ENCODE measurements around the gene GLI3. TPM values are rescaled to one million over a fixed set of nuclear protein-coding genes. Genes with fewer than 3 reads are reported as not detected.

GLI3 gene
- total and polyA plus RNA-seq, 2 of the 8 experiments (the other 6 are each of a cell fraction or from before 2014, with no cell fraction given), result 8.0 to 31.1 TPM

GRCh38 chr7:42104694-42105093 is 132.3 kb downstream of the GLI3 start:
- Histone ChIP-seq H3K4me3 (ENCODE audit: extremely low read depth in 1 of 4, insufficient read depth in 2 of 4, low read depth in 3 of 4, low read length in 4 of 4) (no peak overlapping the region), H2BK12ac (ENCODE audit: low read depth, low read length) (no peak overlapping the region), H3K27ac (ENCODE audit: low read depth, low read length) (no peak overlapping the region), H4K91ac (replicated peaks; ENCODE audit: insufficient read length, low read length) (no peak overlapping the region), H4K8ac (ENCODE audit: extremely low read depth, insufficient read depth, low read length) (no peak overlapping the region), H2BK20ac (ENCODE audit: low read length) (no peak overlapping the region), H3K23ac (ENCODE audit: insufficient read length) (no peak overlapping the region), H3K9ac (replicated peaks in 1 of 4; ENCODE audit: extremely low read depth in 1 of 4, low read depth in 3 of 4, low read length in 3 of 4) (no peak overlapping the region), H2BK15ac (ENCODE audit: low read length) (no peak overlapping the region), H4K5ac (ENCODE audit: insufficient read length, low read depth, low read length) (no peak overlapping the region), H3K23me2 (ENCODE audit: low read depth, low read length) (no peaks in the 10 kb centered on the region), H3K56ac (replicated peaks; ENCODE audit: insufficient read length, low read depth, low read length) (no peak overlapping the region), H2AFZ (ENCODE audit: low read length) (no peak overlapping the region), H3K4ac (replicated peaks; ENCODE audit: insufficient read length, low read depth, low read length) (no peak overlapping the region), H2BK120ac (replicated peaks; ENCODE audit: low read depth, low read length) (no peak overlapping the region), H2AK5ac (ENCODE audit: low read depth, low read length) (no peak overlapping the region), H3K9me3 (ENCODE audit: insufficient read depth in 2 of 2, low read depth in 1 of 2, low read length in 1 of 2) (no peaks in the 10 kb centered on the region), H3K36me3 (ENCODE audit: control insufficient read depth in 2 of 4, insufficient read depth in 4 of 4, low read length in 3 of 4) (peaks cover 0 to 4% (median 0%) of the 10 kb centered on the region in 4 experiments; a peak in 1 of 8 replicates), H3K18ac (ENCODE audit: extremely low read depth, low read length) (no peak overlapping the region), H3K4me2 (ENCODE audit: insufficient read depth in 1 of 2, low read depth in 2 of 2, low read length in 2 of 2) (no peak overlapping the region), H3K14ac (ENCODE audit: insufficient read length) (no peak overlapping the region), H3K79me2 (ENCODE audit: control insufficient read depth in 1 of 2, insufficient read depth in 2 of 2, low read length in 2 of 2) (no peaks in the 10 kb centered on the region), H2BK5ac (ENCODE audit: low read depth, low read length) (no peak overlapping the region), H4K20me1 (replicated peaks in 1 of 2; ENCODE audit: control insufficient read depth in 1 of 2, insufficient read depth in 2 of 2, low read length in 2 of 2) (peaks cover 1 to 2% of the 10 kb centered on the region in 2 experiments), H3K79me1 (ENCODE audit: low read depth, low read length) (no peaks in the 10 kb centered on the region; the same call in 1 of the 2 replicates), H3K4me1 (replicated peaks in 1 of 4; ENCODE audit: control insufficient read depth in 3 of 4, insufficient read depth in 4 of 4, low read length in 3 of 4) (peaks cover 6 to 17% (median 11%) of the 10 kb centered on the region in 4 experiments; a peak in 6 of 7 replicates), H3K27me3 (replicated peaks in 1 of 4; ENCODE audit: control insufficient read depth in 3 of 4, extremely low read depth in 1 of 4, insufficient read depth in 3 of 4, low read length in 3 of 4) (no peaks in the 10 kb centered on the region)
- TF ChIP-seq SIRT6 (IDR thresholded peaks at IDR 0.05; ENCODE audit: low read length), result no peak
- no peak for TF ChIP-seq USF2 (IDR thresholded peaks at IDR 0.05; ENCODE audit: low read length)
- TF ChIP-seq GTF2F1 (IDR thresholded peaks at IDR 0.05; ENCODE audit: borderline replicate concordance, low read depth, low read length), result no peak
- FAIRE-seq (no peak), DNase-seq (ENCODE audit: low read depth in 1 of 2, low spot score in 2 of 2) (no peak)
- POLR2A ChIA-PET (ENCODE audit: partially characterized antibody), result no interaction called here
- CTCF ChIA-PET (ENCODE audit: partially characterized antibody), result no interaction called here
- 93% methylated on average over 2 of the region's 2 CpGs; no CpG with 5 or more reads in 1 of the 2 experiments for WGBS, 2 experiments (ENCODE audit: extremely low coverage in 1 of 2, insufficient coverage in 1 of 2, insufficient read length in 1 of 2, insufficient replicate concordance in 2 of 2, low coverage in 1 of 2, low lambda C conversion rate in 2 of 2, missing lambda C conversion rate in 1 of 2)
